ENCODE results near the gene TBL1XR1. TPM values are rescaled to one million over a fixed set of nuclear protein-coding genes. Genes with fewer than 3 reads are reported as not detected.
A peak's percentile ranks its signal among the peaks of the same experiment; 100 is the strongest.

Gene TBL1XR1
- total RNA-seq, 1 experiment from 2014 or later, result 192 TPM

- ChIA-PET CTCF (no interaction called here), POLR2A (no interaction called here)
- peak overlapping the region; percentile 84; the same call in 1 of the 2 replicates for H3K27ac ChIP-seq (ENCODE audit: low read length)
- ATAC-seq (no peak), DNase-seq (ENCODE audit: low read depth, low spot score) (no peak)
- no peaks in the 10 kb centered on the region for H3K36me3 ChIP-seq (ENCODE audit: control insufficient read depth, insufficient read depth, low read length)
- no peaks in the 10 kb centered on the region for H3K9me3 ChIP-seq (ENCODE audit: control insufficient read depth, insufficient read depth, low read depth, low read length)
- in situ Hi-C loops (cut with HindIII; ENCODE audit: low pct_unique_long_range_greater_than_20kb, low sequenced_read_pairs), result no loop called here
- H3K27me3 ChIP-seq (ENCODE audit: control insufficient read depth, insufficient read depth, low read length), result no peaks in the 10 kb centered on the region
- no TSS peak for BruUV-seq (replicated peaks)
- TF ChIP-seq TCF7L2 (IDR thresholded peaks at IDR 0.05; ENCODE audit: low read depth, low read length) (no peak), REST (IDR thresholded peaks at IDR 0.05; ENCODE audit: insufficient read depth in 1 of 2, low read depth in 2 of 2, low read length in 1 of 2) (no peak), CTCF (IDR thresholded peaks at IDR 0.05) (no peak), SIN3A (IDR thresholded peaks at IDR 0.05; ENCODE audit: borderline replicate concordance, insufficient read depth, low read depth, low read length) (no peak), POLR2AphosphoS5 (IDR thresholded peaks at IDR 0.05; ENCODE audit: low read depth, low read length) (no peak)
- intact Hi-C loops (cut with micrococcal nuclease; ENCODE audit: unreplicated experiment), result no loop called here
- H3K4me3 ChIP-seq (ENCODE audit: low read depth in 2 of 2, low read length in 2 of 2), result no peak overlapping the region
- peaks cover 71% of the 10 kb centered on the region for H3K4me1 ChIP-seq (ENCODE audit: control insufficient read depth, insufficient read depth, low read length)
Observed at GRCh38 chr3:177149106-177149505, 48.2 kb downstream of the TBL1XR1 start.

GRCh38 chr3:177147790-177148189, 49.5 kb downstream of the TBL1XR1 start:
- Histone ChIP-seq H3K9me3 (ENCODE audit: control insufficient read depth, insufficient read depth, low read depth, low read length) (no peaks in the 10 kb centered on the region), H3K4me3 (ENCODE audit: low read depth in 2 of 2, low read length in 2 of 2) (no peak overlapping the region), H3K4me1 (ENCODE audit: control insufficient read depth, insufficient read depth, low read length) (peaks cover 83% of the 10 kb centered on the region), H3K36me3 (ENCODE audit: control insufficient read depth, insufficient read depth, low read length) (no peaks in the 10 kb centered on the region), H3K27ac (ENCODE audit: low read length) (peak overlapping the region; percentile 30; the same call in 1 of the 2 replicates), H3K27me3 (ENCODE audit: control insufficient read depth, insufficient read depth, low read length) (no peaks in the 10 kb centered on the region)
- no peak for ATAC-seq
- no TSS peak for BruUV-seq (replicated peaks)
- intact Hi-C loops (cut with micrococcal nuclease; ENCODE audit: unreplicated experiment) (no loop called here), in situ Hi-C loops (cut with HindIII; ENCODE audit: low pct_unique_long_range_greater_than_20kb, low sequenced_read_pairs) (no loop called here)
- TF ChIP-seq SIN3A (IDR thresholded peaks at IDR 0.05; ENCODE audit: borderline replicate concordance, insufficient read depth, low read depth, low read length), result no peak
- TF ChIP-seq POLR2AphosphoS5 (IDR thresholded peaks at IDR 0.05; ENCODE audit: low read depth, low read length), result no peak
- no peak for TF ChIP-seq REST (IDR thresholded peaks at IDR 0.05; ENCODE audit: insufficient read depth in 1 of 2, low read depth in 2 of 2, low read length in 1 of 2)
- no peak for TF ChIP-seq CTCF (IDR thresholded peaks at IDR 0.05)
- TF ChIP-seq TCF7L2 (IDR thresholded peaks at IDR 0.05; ENCODE audit: low read depth, low read length), result no peak
- no peak for DNase-seq (ENCODE audit: low read depth, low spot score)
- POLR2A ChIA-PET, result interaction anchor here (0.6 kb wide), 2 partner anchors 10 to 51 kb away, joined by 3 to 14 read pairs; no protein-coding TSS in a partner anchor
- CTCF ChIA-PET, result no interaction called here

All from Panc1 (cell line).